ENCODE measurements around the gene CKS2.
A peak's percentile ranks its signal among the peaks of the same experiment; 100 is the strongest.
"Not testable (repeated sequence)": the region's sequence is repeated elsewhere in the genome, so short reads cannot be mapped to it uniquely, and the experiment has no call there.

CKS2 gene

GRCh38 chr9:89293014-89293413, 18.0 kb upstream of the CKS2 start:
- H3K36me3 ChIP-seq (ENCODE audit: insufficient read depth, low read length): no peaks in the 10 kb centered on the region
- no peak overlapping the region for H2AFZ ChIP-seq (ENCODE audit: low read depth, low read length)
- H3K4me1 ChIP-seq (ENCODE audit: insufficient read depth, low read length): no peaks in the 10 kb centered on the region
- H3K4me3 ChIP-seq (ENCODE audit: low read length): no peak overlapping the region
- no peaks in the 10 kb centered on the region for H3K27me3 ChIP-seq (ENCODE audit: insufficient read depth, low read length)
- peaks cover 6% of the 10 kb centered on the region for H3K9me3 ChIP-seq (ENCODE audit: low read length)

DNA sequence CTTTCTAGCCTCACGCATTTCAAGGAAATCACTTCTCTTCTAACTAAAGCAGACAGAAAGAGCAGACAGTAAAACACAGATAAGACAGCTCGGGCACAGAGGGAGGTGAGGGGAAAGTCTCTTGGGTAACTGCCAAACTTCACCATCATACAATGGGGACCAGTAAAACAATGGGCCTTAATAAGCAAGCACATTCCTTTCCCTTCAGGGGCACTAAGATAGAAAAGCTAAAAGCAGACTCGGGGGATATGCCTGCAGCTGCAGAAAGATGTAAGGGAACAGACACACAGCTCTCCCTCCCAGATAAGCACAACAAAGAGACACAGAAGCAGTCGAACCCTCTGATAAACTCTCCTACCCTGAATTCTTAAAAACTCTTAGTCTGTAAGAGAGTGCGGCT, 15.6 kb upstream of the CKS2 start:
- H3K4me1 ChIP-seq (ENCODE audit: insufficient read depth, low read length): no peaks in the 10 kb centered on the region
- no peaks in the 10 kb centered on the region for H3K27me3 ChIP-seq (ENCODE audit: insufficient read depth, low read length)
- peaks cover 6% of the 10 kb centered on the region for H3K9me3 ChIP-seq (ENCODE audit: low read length)
- H2AFZ ChIP-seq (ENCODE audit: low read depth, low read length): no peak overlapping the region
- no peak overlapping the region for H3K4me3 ChIP-seq (ENCODE audit: low read length)
- no peaks in the 10 kb centered on the region for H3K36me3 ChIP-seq (ENCODE audit: insufficient read depth, low read length)

- H3K4me3 ChIP-seq (ENCODE audit: low read length); H3K36me3 ChIP-seq (ENCODE audit: insufficient read depth, low read length); H3K9me3 ChIP-seq (ENCODE audit: low read length); H2AFZ ChIP-seq (ENCODE audit: low read depth, low read length); H3K27me3 ChIP-seq (ENCODE audit: insufficient read depth, low read length); H3K4me1 ChIP-seq (ENCODE audit: insufficient read depth, low read length): not testable (repeated sequence)
These were observed 9.0 kb upstream of the CKS2 start for GRCh38 chr9:89301996-89302395.

DNA sequence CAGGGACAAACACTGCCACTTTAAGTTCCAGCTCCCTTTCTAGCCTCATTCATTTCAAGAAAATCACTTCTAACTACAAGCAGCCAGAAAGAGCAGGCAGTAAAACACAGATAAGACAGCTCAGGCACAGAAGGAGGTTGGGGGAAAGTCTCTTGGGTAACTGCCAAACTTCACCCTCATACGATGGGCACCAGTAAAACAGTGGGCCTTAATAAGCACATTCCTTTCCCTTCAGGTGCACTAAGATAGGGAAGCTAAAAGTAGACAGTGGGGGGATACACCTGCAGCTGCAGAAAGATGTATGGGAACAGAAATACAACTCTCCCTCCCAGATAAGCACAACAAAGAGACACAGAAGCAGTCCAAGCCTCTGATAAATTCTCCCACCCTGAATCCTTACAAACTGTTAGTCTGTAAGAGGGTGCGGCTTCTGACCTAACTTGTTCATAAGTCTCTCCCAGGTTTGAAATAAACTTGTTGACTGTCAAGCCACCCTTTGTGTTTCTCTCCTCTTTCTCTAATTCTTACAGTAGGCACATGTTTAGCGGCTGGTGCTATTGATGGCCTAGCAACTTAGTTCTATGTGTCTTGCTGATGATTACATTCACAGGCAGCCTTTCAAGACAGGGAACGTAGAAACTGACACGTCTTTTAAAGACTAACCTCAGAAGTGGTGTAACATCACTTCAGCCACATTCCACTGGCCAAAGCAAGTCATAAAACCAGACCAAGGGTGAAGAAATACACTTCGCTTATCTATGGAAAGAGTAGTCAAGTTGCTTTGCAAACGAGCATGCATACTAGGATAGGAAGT, 6.8 kb upstream of the CKS2 start:
- Histone ChIP-seq H3K36me3 (ENCODE audit: insufficient read depth, low read length) (no peaks in the 10 kb centered on the region), H3K27me3 (ENCODE audit: insufficient read depth, low read length) (no peaks in the 10 kb centered on the region), H3K9me3 (ENCODE audit: low read length) (no peaks in the 10 kb centered on the region), H3K4me3 (ENCODE audit: low read length) (no peak overlapping the region), H2AFZ (ENCODE audit: low read depth, low read length) (no peak overlapping the region), H3K4me1 (ENCODE audit: insufficient read depth, low read length) (no peaks in the 10 kb centered on the region)

DNA sequence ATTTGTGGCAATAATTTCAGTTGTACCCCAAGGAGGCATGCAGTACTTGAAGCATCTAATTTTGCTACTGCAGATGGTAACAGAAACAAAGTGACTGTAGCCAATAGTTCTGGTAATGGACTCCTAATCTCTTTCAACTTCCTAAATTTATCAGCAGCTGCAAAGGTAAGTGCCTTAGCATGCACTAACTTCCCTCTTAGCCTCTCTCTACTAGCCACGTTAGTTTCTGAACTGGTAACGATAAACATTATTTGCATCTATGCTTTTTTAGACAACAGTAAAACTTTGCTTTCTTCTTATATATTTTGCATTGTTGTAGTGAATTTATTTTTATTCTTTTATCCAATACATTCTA, 6.2 kb upstream of the CKS2 start:
- H3K27me3 ChIP-seq (ENCODE audit: insufficient read depth, low read length): no peaks in the 10 kb centered on the region
- H3K9me3 ChIP-seq (ENCODE audit: low read length): no peaks in the 10 kb centered on the region
- H3K36me3 ChIP-seq (ENCODE audit: insufficient read depth, low read length): no peaks in the 10 kb centered on the region
- H3K4me1 ChIP-seq (ENCODE audit: insufficient read depth, low read length): peaks cover 3% of the 10 kb centered on the region
- H3K4me3 ChIP-seq (ENCODE audit: low read length): no peak overlapping the region
- no peak overlapping the region for H2AFZ ChIP-seq (ENCODE audit: low read depth, low read length)

DNA sequence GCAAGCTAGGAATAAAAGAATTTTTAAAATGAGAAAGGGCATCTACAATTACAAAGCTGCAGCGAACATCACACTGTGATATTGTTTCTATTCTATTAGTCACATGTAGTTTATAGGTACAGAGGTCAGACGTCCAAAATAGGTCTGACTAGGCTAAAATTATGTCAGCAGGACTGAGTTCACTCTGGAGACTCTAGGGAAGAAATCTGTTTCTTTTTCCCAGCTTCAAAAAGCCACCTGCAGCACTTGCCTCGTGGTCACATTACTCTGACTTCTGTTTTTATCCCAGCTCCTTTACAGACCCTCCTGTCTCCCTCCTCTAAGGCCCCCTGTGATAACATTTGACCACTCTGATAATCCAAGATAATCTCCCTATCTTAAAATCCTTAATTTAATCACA, 5.1 kb upstream of the CKS2 start:
- H2AFZ ChIP-seq (ENCODE audit: low read depth, low read length): no peak overlapping the region
- no peaks in the 10 kb centered on the region for H3K9me3 ChIP-seq (ENCODE audit: low read length)
- H3K27me3 ChIP-seq (ENCODE audit: insufficient read depth, low read length): no peaks in the 10 kb centered on the region

GRCh38 chr9:89309166-89309565, 1.8 kb upstream of the CKS2 start:
- H3K27me3 ChIP-seq (ENCODE audit: insufficient read depth, low read length): no peaks in the 10 kb centered on the region
- no peak overlapping the region for H2AFZ ChIP-seq (ENCODE audit: low read depth, low read length)
- peaks cover 19% of the 10 kb centered on the region for H3K4me1 ChIP-seq (ENCODE audit: insufficient read depth, low read length)
- no peak overlapping the region for H3K4me3 ChIP-seq (ENCODE audit: low read length)
- no peaks in the 10 kb centered on the region for H3K9me3 ChIP-seq (ENCODE audit: low read length)
- peaks cover 6% of the 10 kb centered on the region for H3K36me3 ChIP-seq (ENCODE audit: insufficient read depth, low read length)

More for the DNA sequence above, 5.1 kb upstream of the CKS2 start:
- Histone ChIP-seq H3K4me1 (ENCODE audit: insufficient read depth, low read length) (peaks cover 4% of the 10 kb centered on the region), H3K36me3 (ENCODE audit: insufficient read depth, low read length) (no peaks in the 10 kb centered on the region), H3K4me3 (ENCODE audit: low read length) (no peak overlapping the region)

DNA sequence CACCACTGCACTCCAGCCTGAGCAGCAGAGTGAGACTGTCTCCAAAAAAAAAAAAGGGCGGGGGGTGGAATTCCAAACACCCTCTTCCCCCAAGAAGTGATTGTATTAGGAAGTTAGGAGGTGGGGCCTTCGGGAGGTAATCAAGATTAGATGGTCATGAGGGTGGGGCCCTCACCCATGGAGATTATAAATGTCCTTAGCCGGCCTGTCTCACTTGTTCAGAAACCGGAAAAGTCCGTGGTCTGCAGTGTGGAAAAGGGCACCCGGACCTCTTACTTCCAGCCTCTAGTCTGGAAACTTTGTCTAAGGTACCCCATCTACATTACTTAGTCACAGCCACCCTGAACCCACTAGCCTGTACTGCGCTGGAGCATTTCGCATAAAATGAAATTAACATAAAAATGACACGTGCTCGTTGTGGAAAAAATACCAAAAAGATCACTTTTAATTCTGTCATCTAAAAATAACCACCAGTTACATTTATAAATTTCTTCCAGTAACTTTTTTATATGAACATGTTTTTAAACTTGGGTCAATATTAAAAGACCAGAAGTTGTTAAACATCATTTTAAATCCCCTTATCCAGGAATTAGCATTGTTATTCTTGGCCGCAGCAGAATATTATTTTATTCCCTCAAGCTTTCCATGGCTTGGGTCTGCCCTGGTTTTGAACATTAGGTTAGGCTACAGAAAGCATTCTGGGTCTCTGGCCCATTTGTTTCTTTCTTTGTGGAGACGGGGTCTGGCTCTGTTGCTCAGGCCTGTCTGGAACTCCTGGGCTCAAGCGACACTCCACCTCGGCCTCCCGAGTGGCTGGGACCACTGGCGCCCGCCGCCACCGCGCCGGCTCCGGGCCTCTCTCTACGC, 1.2 kb upstream of the CKS2 start:
- Histone ChIP-seq H3K4me3 (ENCODE audit: low read length) (peak overlapping the region; percentile 89), H3K36me3 (ENCODE audit: insufficient read depth, low read length) (peaks cover 9% of the 10 kb centered on the region), H3K9me3 (ENCODE audit: low read length) (no peaks in the 10 kb centered on the region), H3K4me1 (ENCODE audit: insufficient read depth, low read length) (peaks cover 25% of the 10 kb centered on the region), H2AFZ (ENCODE audit: low read depth, low read length) (peak overlapping the region; percentile 11), H3K27me3 (ENCODE audit: insufficient read depth, low read length) (no peaks in the 10 kb centered on the region)

DNA sequence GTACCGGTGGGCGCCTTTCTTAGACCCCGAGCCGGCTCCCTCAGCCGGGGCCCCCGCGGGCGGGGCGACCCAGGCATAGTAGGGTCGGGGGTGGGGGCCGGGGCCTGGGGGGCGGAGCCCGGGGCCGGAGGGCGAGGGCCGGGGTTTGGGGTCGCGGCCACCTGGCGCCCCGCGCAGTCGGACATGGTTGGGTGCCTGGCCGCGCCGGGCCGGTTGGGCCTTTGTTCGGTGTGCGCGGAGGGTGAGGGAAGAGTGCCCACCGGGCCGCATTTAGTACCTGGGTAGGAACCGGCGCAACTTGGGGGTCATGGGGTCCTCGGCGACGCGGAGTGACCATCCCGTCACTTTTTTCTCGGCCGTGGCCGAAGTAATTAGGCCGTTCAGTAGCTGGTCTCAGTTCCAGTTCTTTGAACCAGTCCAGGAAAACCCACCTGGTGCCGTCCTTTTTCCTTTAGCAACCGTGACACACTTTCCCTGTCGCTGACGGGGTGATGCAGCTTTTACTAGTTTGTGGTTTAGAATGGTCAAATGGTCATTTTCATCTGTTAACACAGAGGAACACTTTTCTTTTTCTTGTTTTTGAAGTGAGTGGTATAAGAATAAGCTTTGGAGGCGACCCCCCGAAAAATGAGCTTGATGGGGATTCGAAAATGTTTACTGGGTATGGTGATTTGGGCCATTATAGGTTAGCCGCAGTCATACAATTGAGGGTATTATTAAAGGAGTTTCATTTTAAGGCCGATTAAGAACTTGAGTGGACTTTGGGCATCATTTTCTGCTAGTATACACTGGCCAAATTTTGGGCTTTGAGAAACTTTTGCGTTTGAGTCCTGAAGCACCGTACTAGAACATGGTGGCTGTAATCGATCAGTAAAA, 589 bp downstream of the CKS2 start:
- Histone ChIP-seq H3K36me3 (ENCODE audit: insufficient read depth, low read length) (peaks cover 26% of the 10 kb centered on the region), H3K4me1 (ENCODE audit: insufficient read depth, low read length) (peaks cover 28% of the 10 kb centered on the region), H3K9me3 (ENCODE audit: low read length) (no peaks in the 10 kb centered on the region), H2AFZ (ENCODE audit: low read depth, low read length) (no peak overlapping the region), H3K27me3 (ENCODE audit: insufficient read depth, low read length) (no peaks in the 10 kb centered on the region), H3K4me3 (ENCODE audit: low read length) (peak overlapping the region; percentile 97)

DNA sequence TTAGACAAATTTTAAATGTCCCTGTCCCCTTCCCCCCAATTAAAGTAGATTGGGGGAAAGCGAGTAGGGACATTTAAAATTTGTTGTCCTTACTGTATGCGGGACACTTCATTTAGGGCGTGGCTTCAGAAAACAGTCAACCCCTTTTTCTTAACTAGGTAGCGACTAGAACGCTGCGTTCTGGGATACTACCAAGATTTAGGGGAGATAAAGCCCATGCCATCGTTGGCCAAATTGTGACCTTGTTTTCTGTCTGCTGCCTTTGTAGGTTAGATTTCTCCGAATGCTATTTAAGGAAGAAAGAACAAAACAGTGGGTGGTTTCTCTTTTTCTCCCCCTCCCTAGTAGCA, 1.2 kb downstream of the CKS2 start:
- H3K27me3 ChIP-seq (ENCODE audit: insufficient read depth, low read length): no peaks in the 10 kb centered on the region
- H2AFZ ChIP-seq (ENCODE audit: low read depth, low read length): no peak overlapping the region
- peaks cover 32% of the 10 kb centered on the region for H3K36me3 ChIP-seq (ENCODE audit: insufficient read depth, low read length)
- H3K4me1 ChIP-seq (ENCODE audit: insufficient read depth, low read length): peaks cover 28% of the 10 kb centered on the region
- no peaks in the 10 kb centered on the region for H3K9me3 ChIP-seq (ENCODE audit: low read length)
- peak overlapping the region; percentile 97 for H3K4me3 ChIP-seq (ENCODE audit: low read length)

- no peaks in the 10 kb centered on the region for H3K27me3 ChIP-seq (ENCODE audit: insufficient read depth, low read length)
- peaks cover 36% of the 10 kb centered on the region for H3K36me3 ChIP-seq (ENCODE audit: insufficient read depth, low read length)
- peak overlapping the region; percentile 97 for H3K4me3 ChIP-seq (ENCODE audit: low read length)
- no peak overlapping the region for H2AFZ ChIP-seq (ENCODE audit: low read depth, low read length)
- H3K4me1 ChIP-seq (ENCODE audit: insufficient read depth, low read length): peaks cover 36% of the 10 kb centered on the region
- no peaks in the 10 kb centered on the region for H3K9me3 ChIP-seq (ENCODE audit: low read length)
These were observed 2.8 kb downstream of the CKS2 start for GRCh38 chr9:89313842-89314241.

DNA sequence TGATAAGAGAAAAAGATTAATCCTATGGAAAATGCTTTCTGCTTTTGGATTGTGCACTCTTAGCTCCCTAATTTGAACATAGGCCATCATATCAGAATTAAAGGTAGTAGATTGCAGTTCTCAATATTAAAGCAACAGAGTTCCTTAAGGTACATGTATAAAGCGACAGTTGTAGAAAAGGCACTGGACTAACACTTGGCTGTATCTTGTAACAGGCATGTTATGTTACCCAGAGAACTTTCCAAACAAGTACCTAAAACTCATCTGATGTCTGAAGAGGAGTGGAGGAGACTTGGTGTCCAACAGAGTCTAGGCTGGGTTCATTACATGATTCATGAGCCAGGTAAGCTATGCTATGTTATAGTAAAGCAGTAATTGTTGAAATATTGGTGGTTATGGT, 4.0 kb downstream of the CKS2 start:
- Histone ChIP-seq H2AFZ (ENCODE audit: low read depth, low read length) (no peak overlapping the region), H3K9me3 (ENCODE audit: low read length) (no peaks in the 10 kb centered on the region), H3K27me3 (ENCODE audit: insufficient read depth, low read length) (no peaks in the 10 kb centered on the region), H3K36me3 (ENCODE audit: insufficient read depth, low read length) (peaks cover 36% of the 10 kb centered on the region), H3K4me3 (ENCODE audit: low read length) (peak overlapping the region; percentile 97), H3K4me1 (ENCODE audit: insufficient read depth, low read length) (peaks cover 41% of the 10 kb centered on the region)

- Histone ChIP-seq H3K27me3 (ENCODE audit: insufficient read depth, low read length) (no peaks in the 10 kb centered on the region), H3K36me3 (ENCODE audit: insufficient read depth, low read length) (peaks cover 36% of the 10 kb centered on the region), H3K9me3 (ENCODE audit: low read length) (no peaks in the 10 kb centered on the region), H3K4me3 (ENCODE audit: low read length) (no peak overlapping the region), H3K4me1 (ENCODE audit: insufficient read depth, low read length) (peaks cover 47% of the 10 kb centered on the region), H2AFZ (ENCODE audit: low read depth, low read length) (no peak overlapping the region)
These were observed 4.5 kb downstream of the CKS2 start for GRCh38 chr9:89315482-89315881.

Measured in neuron (in vitro differentiated cells).